K562 (cell line): ENCODE measurements around the gene EEF1A2. TPM values are rescaled to one million over a fixed set of nuclear protein-coding genes. Genes with fewer than 3 reads are reported as not detected.

Source experiments
- ATAC-seq: fragments of 200-7000 bp; cut with Tn5 transposase; 3 replicates; pipeline ENCODE4 v1.9.1; 2020; ENCODE audit warnings: moderate library complexity
- BruUV-seq: library from RNA; stranded (reverse); fragments of 400-500 nt; replicated peaks from 2 replicates; lab custom pipeline; 2021; lab: Mats Ljungman, UMichigan
- CTCF ChIA-PET: fragments of 300-600 bp; formaldehyde crosslinking; extraction: SDS; loops from one replicate; lab custom pipeline; 2021; ENCODE audit warnings: low intra/inter-chr PET ratio; lab: Yijun Ruan, JAX
- POLR2A ChIA-PET: fragments of 300-600, 350-650 bp; sonication (Branson Sonifier 250); formaldehyde crosslinking; extraction: SDS; loops from one replicate; lab custom pipeline; 2021; ENCODE audit warnings: antibody characterized with exemption, inconsistent platforms; lab: Yijun Ruan, JAX
- DNase-seq, 4 experiments: peaks; one replicate each; pipeline versions ENCODE4 v3.0.0 to v3.0.0-alpha.2; 2011 to 2018; ENCODE audit warnings: low spot score in 3 of 4, mixed read lengths in 3 of 4; ENCODE audit errors: extremely low read depth in 1 of 4
- FAIRE-seq: peaks from 2 replicates; lab custom pipeline; 2011; peaks lifted over from hg19 to GRCh38; lab: Jason Lieb, UNC
- H2AFZ ChIP-seq: 2 replicates; pipeline ENCODE4 v1.6.0; 2011; ENCODE audit warnings: low read depth, low read length, control low read depth, inconsistent platforms
- H3K27ac ChIP-seq: fragments of 200-600 bp; 3 replicates; pipeline ENCODE4 v1.8.0; 2011; ENCODE audit warnings: low read depth, mild to moderate bottlenecking, control low read depth, inconsistent platforms, low read length, moderate library complexity, mixed read lengths; ENCODE audit errors: extremely low read depth
- H3K27me3 ChIP-seq, 2 experiments: fragments of 300-600 bp in 1 of 2; 2 replicates in 1 of 2; 3 replicates in 1 of 2; pipeline versions ENCODE4 v1.6.0 to v1.8.0; 2011; ENCODE audit warnings: inconsistent platforms in 2 of 2, low read length in 2 of 2, mild to moderate bottlenecking in 1 of 2, mixed read lengths in 1 of 2, moderate library complexity in 1 of 2; ENCODE audit not compliant: control insufficient read depth in 2 of 2, insufficient read depth in 2 of 2
- H3K36me3 ChIP-seq: fragments of 300-600 bp; 3 replicates; pipeline ENCODE4 v1.8.0; 2011; ENCODE audit warnings: mild to moderate bottlenecking, low read length, inconsistent platforms; ENCODE audit not compliant: control insufficient read depth, insufficient read depth
- H3K4me1 ChIP-seq, 2 experiments: fragments of 200-600 bp in 1 of 2; replicated peaks in 1 of 2; 2 replicates in 1 of 2; 3 replicates in 1 of 2; pipeline versions ENCODE4 v1.5.1 to v1.8.0; 2011; ENCODE audit warnings: inconsistent platforms in 2 of 2, low read length in 2 of 2, mild to moderate bottlenecking in 1 of 2, mixed read lengths in 1 of 2, moderate library complexity in 1 of 2; ENCODE audit not compliant: control insufficient read depth in 2 of 2, insufficient read depth in 2 of 2
- H3K4me2 ChIP-seq: 2 replicates; pipeline ENCODE4 v1.6.1; 2011; ENCODE audit warnings: low read length, control low read depth, inconsistent platforms, mixed read lengths; ENCODE audit not compliant: insufficient read depth
- H3K4me3 ChIP-seq: fragments of 200-600 bp; sonication (generic), shearing (Covaris generic); 2 replicates; pipeline ENCODE4 v1.5.1; 2016; ENCODE audit warnings: control low read depth, inconsistent platforms
- H3K79me2 ChIP-seq: fragments of 200-600 bp; 3 replicates; pipeline ENCODE4 v1.8.0; 2011; ENCODE audit warnings: low read length, inconsistent platforms; ENCODE audit not compliant: control insufficient read depth, insufficient read depth
- H3K9ac ChIP-seq, 2 experiments: 2 replicates each; pipeline versions ENCODE4 v1.6.0 to v1.6.1; 2011; ENCODE audit warnings: low read depth in 2 of 2, low read length in 2 of 2, control low read depth in 1 of 2, inconsistent platforms in 1 of 2, mild to moderate bottlenecking in 1 of 2, mixed read lengths in 1 of 2; ENCODE audit not compliant: insufficient read depth in 1 of 2
- H3K9me1 ChIP-seq: one replicate; pipeline ENCODE4 v1.6.0; 2011; ENCODE audit warnings: inconsistent platforms, mild to moderate bottlenecking, low read length, moderate library complexity; ENCODE audit not compliant: control insufficient read depth, insufficient read depth
- H3K9me3 ChIP-seq: replicated peaks from 2 replicates; pipeline ENCODE4 v1.5.1; 2011; ENCODE audit warnings: low read depth, low read length, inconsistent platforms; ENCODE audit not compliant: control insufficient read depth, insufficient read depth
- H4K20me1 ChIP-seq: replicated peaks from 2 replicates; pipeline ENCODE4 v1.6.1; 2011; ENCODE audit warnings: low read length, inconsistent platforms, mixed read lengths; ENCODE audit not compliant: control insufficient read depth, insufficient read depth
- ARHGAP35 ChIP-seq: fragments of 450-650 bp; IDR thresholded peaks from 2 replicates; pipeline ENCODE4 v1.6.1; 2018; ENCODE audit not compliant: partially characterized antibody
- ARNT ChIP-seq, 2 experiments: fragments of 450-650 bp; IDR thresholded peaks; 2 replicates each; pipeline ENCODE4 v1.6.1; 2016; ENCODE audit warnings: mild to moderate bottlenecking in 1 of 2
- CCAR2 ChIP-seq: fragments of 200-400 bp; formaldehyde crosslinking; IDR thresholded peaks from 2 replicates; pipeline ENCODE4 v1.6.1; 2017; ENCODE audit warnings: mild to moderate bottlenecking, low read depth, low read length
- MAFF ChIP-seq: IDR thresholded peaks from 2 replicates; pipeline ENCODE4 v1.6.1; 2012; ENCODE audit warnings: low read length, improper control_type of control experiment
- NFXL1 ChIP-seq: fragments of 450-650 bp; formaldehyde crosslinking; IDR thresholded peaks from 2 replicates; pipeline ENCODE4 v1.4.0; 2021; ENCODE audit warnings: mild to moderate bottlenecking
- NR3C1 ChIP-seq: sonication (generic); formaldehyde crosslinking; IDR thresholded peaks from 2 replicates; pipeline ENCODE4 v1.8.1; 2022; ENCODE audit warnings: missing genetic modification reagents
- ZKSCAN1 ChIP-seq: fragments of 150-350 bp; IDR thresholded peaks from 2 replicates; pipeline ENCODE4 v1.6.1; 2016; ENCODE audit warnings: low read depth, low read length
- WGBS: fragments of 100-300 bp; shearing (Covaris generic); methylation state at CpG from one replicate; pipeline ENCODE4 v1.1.6; 2016; ENCODE audit warnings: low coverage, mixed read lengths; ENCODE audit not compliant: insufficient coverage; ENCODE audit errors: missing lambda C conversion rate; 5-methylcytosine and 5-hydroxymethylcytosine counted together
- in situ Hi-C: fragments of 300-500 bp; cut with MboI; formaldehyde crosslinking; loops from 4 replicates; pipeline ENCODE4 v1.15.0; 2018; ENCODE audit warnings: inconsistent platforms, mixed read lengths
- intact Hi-C: fragments of 100-400 bp; cut with micrococcal nuclease; formaldehyde crosslinking; loops from 2 replicates; pipeline ENCODE4 v1.14.2; 2022
- polyA plus RNA-seq, 8 experiments: library from polyadenylated mRNA; depleted of rRNA in 4 of 8; stranded (reverse) in 5 of 8; unstranded in 3 of 8; fragments of >200 nt; fragmentation: Nextera tagmentation in 2 of 8; fragmentation: Illumina TruSeq in 1 of 8; extraction: Ambion mirVana in 2 of 8; extraction: Trizol in 1 of 8; gene quantifications; 2 replicates each; pipeline versions ENCODE4 v1.2.1 to v1.2.3, GENCODE V29; 2011 to 2014; ENCODE audit warnings: inconsistent platforms in 1 of 8, missing spikeins in 1 of 8
- total RNA-seq, 7 experiments: library from RNA; depleted of rRNA in 6 of 7; stranded (reverse); fragments of >200 nt in 6 of 7; fragmentation: Illumina TruSeq in 2 of 7; extraction: Trizol in 2 of 7; gene quantifications; 2 replicates each; pipeline versions ENCODE4 v1.2.1 to v1.2.3, GENCODE V29; 2011 to 2021; ENCODE audit warnings: low replicate concordance in 1 of 7

EEF1A2 gene
- total and polyA plus RNA-seq, 9 of the 15 experiments (the other 6 are each of a cell fraction or from before 2014, with no cell fraction given) = 0.04 to 29.6 (median 11.5) TPM

GRCh38 chr20:63482021-63482587, 16.8 kb downstream of the EEF1A2 start:
- no peak for TF ChIP-seq ARNT (IDR thresholded peaks at IDR 0.05)
- TF ChIP-seq ZKSCAN1 = no peak
- TF ChIP-seq CCAR2 = no peak
- TF ChIP-seq NFXL1 = no peak
- no peak for TF ChIP-seq ARHGAP35
- no peak for TF ChIP-seq NR3C1 (CRISPR knock-in tag)
- no peak for TF ChIP-seq MAFF
- in situ Hi-C loops (no loop called here), intact Hi-C loops (no loop called here)
- Histone ChIP-seq H3K9ac (no peak overlapping the region), H4K20me1 (0 out of 2 replicates have a peak, but pooled peaks cover 18% of the 10 kb centered on the region), H3K4me2 (no peak overlapping the region), H3K36me3 (no peaks in the 10 kb centered on the region), H2AFZ (no peak overlapping the region), H3K9me3 (no peaks in the 10 kb centered on the region), H3K9me1 (no peaks in the 10 kb centered on the region), H3K79me2 (no peaks in the 10 kb centered on the region), H3K4me3 (no peak overlapping the region), H3K27me3 (peaks cover 24 to 60% of the 10 kb centered on the region in 2 experiments; a peak in 4 of 5 replicates), H3K4me1 (peaks cover 0 to 34% of the 10 kb centered on the region in 2 experiments; a peak in 2 of 5 replicates), H3K27ac (no peak overlapping the region)
- 2% methylated on average over 9 of the region's 11 CpGs for WGBS
- CTCF ChIA-PET = no interaction called here
- BruUV-seq = no TSS peak
- no peak for ATAC-seq
- no peak for DNase-seq
- FAIRE-seq = no peak
- POLR2A ChIA-PET = interaction anchor here (0.6 kb wide), 2 partner anchors 12 to 116 kb away, joined by 4 read pairs; no protein-coding TSS in a partner anchor
